Activated T-cell treated with anti-CD3 and anti-CD28 coated beads for 48 hours (primary cell): ENCODE measurements around the gene P2RY14.

ENCODE experiments used
- DNase-seq: peaks from one replicate; pipeline ENCODE4 v3.0.0-alpha.2; 2020; ENCODE audit warnings: low read depth

The P2RY14 gene

GRCh38 chr3:151178208-151178845 is 100.0 kb downstream of the P2RY14 start:
- no peak for DNase-seq

GRCh38 chr3:151175952-151176351 is 102.4 kb downstream of the P2RY14 start:
- DNase-seq: no peak

GRCh38 chr3:151174351-151174750 is 104.0 kb downstream of the P2RY14 start:
- no peak for DNase-seq

- no peak for DNase-seq
These were observed 107.1 kb downstream of the P2RY14 start for GRCh38 chr3:151171145-151171757.

GRCh38 chr3:151169948-151170679 is 108.2 kb downstream of the P2RY14 start:
- DNase-seq: peak; percentile 38

GRCh38 chr3:151169262-151169947 is 108.9 kb downstream of the P2RY14 start:
- no peak for DNase-seq

- peak; percentile 73 for DNase-seq
These were observed 109.9 kb downstream of the P2RY14 start for GRCh38 chr3:151168269-151169094.

GRCh38 chr3:151166161-151166560 is 112.2 kb downstream of the P2RY14 start:
- no peak for DNase-seq

GRCh38 chr3:151165226-151165625 is 113.1 kb downstream of the P2RY14 start:
- DNase-seq: no peak
